ENCODE data around the gene SGIP1. TPM values are rescaled to one million over a fixed set of nuclear protein-coding genes. Genes with fewer than 3 reads are reported as not detected.

The SGIP1 gene
- total RNA-seq, 6 experiments from 2014 or later: 0.09 to 1.3 (median 1.1) TPM; not detected in 1

DNA sequence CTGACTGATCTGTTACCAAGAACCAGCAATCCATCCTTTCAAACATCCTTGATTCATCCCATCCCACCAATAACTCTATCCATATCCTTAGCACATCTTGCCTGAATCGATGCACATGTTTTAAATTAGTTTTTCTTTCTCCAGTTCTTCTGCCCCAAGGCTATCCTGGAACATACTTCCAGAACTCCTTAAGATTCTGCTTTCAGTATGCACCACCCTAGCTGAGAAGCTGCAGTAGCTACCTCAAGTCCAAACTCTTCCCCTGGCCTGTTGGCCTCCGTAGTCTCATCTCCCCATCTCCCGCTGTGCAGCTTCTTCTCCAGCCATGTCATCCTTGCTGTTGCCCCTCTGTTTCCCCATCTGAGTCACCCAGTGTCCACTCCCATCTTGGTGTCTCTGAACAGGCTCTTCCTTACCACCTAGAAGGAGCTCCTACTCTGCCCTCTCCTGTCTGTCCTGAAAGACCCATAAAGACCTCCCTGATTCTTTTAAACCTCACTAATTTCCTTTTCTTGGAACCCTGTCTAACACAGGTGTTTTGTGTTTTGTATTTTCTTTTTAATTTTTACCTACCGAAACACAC, 108.0 kb downstream of the SGIP1 start:
- 86% methylated on average over 4 of the region's 4 CpGs for WGBS (ENCODE audit: insufficient coverage, low coverage, low lambda C conversion rate, missing lambda C conversion rate)
- Histone ChIP-seq H3K27ac (no peak overlapping the region), H3K4me1 (no peaks in the 10 kb centered on the region), H3K4me3 (no peak overlapping the region), H3K36me3 (no peaks in the 10 kb centered on the region), H3K27me3 (no peaks in the 10 kb centered on the region), H3K9me3 (no peaks in the 10 kb centered on the region)
- no peak for DNase-seq
- no peak for ATAC-seq
- intact Hi-C loops (cut with DNase I): loop anchor here in 1 of 2 donors (10.0 kb wide), 1 partner anchor 387 kb away; no protein-coding TSS in a partner anchor
- TF ChIP-seq, protein P1, sequence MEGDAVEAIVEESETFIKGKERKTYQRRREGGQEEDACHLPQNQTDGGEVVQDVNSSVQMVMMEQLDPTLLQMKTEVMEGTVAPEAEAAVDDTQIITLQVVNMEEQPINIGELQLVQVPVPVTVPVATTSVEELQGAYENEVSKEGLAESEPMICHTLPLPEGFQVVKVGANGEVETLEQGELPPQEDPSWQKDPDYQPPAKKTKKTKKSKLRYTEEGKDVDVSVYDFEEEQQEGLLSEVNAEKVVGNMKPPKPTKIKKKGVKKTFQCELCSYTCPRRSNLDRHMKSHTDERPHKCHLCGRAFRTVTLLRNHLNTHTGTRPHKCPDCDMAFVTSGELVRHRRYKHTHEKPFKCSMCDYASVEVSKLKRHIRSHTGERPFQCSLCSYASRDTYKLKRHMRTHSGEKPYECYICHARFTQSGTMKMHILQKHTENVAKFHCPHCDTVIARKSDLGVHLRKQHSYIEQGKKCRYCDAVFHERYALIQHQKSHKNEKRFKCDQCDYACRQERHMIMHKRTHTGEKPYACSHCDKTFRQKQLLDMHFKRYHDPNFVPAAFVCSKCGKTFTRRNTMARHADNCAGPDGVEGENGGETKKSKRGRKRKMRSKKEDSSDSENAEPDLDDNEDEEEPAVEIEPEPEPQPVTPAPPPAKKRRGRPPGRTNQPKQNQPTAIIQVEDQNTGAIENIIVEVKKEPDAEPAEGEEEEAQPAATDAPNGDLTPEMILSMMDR (IDR thresholded peaks at IDR 0.05): no peak
- TF ChIP-seq POLR2A (IDR thresholded peaks at IDR 0.05): no peak

DNA sequence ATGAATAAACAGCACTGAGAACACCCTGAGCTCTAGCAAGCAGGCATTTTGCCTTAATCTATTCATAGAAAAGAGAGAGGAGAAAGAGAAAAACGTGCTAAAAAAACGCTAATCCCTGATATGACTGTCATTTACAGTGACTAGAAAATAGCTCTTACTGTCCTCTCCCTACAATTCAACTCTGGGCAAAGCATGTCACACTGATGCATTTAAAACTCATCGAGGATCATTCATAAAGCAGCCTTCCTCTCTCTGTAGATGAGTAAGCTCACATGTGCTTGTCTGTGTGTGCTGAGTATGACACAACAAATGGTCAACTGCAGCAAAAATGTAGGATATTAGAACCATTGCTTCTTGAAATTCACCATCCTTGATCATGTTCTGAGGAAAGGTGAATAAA, 109.0 kb downstream of the SGIP1 start:
- no peak for ATAC-seq
- DNase-seq: no peak
- no peak for TF ChIP-seq POLR2A (IDR thresholded peaks at IDR 0.05)
- TF ChIP-seq, protein P1 (IDR thresholded peaks at IDR 0.05): no peak
- Histone ChIP-seq H3K4me1 (no peaks in the 10 kb centered on the region), H3K9me3 (no peaks in the 10 kb centered on the region), H3K27ac (no peak overlapping the region), H3K27me3 (no peaks in the 10 kb centered on the region), H3K4me3 (no peak overlapping the region), H3K36me3 (no peaks in the 10 kb centered on the region)
- intact Hi-C loops (cut with DNase I): loop anchor here in 1 of 2 donors (10.0 kb wide), 1 partner anchor 388 kb away; no protein-coding TSS in a partner anchor
- 42% methylated on average over 3 of the region's 3 CpGs for WGBS (ENCODE audit: insufficient coverage, low coverage, low lambda C conversion rate, missing lambda C conversion rate)

DNA sequence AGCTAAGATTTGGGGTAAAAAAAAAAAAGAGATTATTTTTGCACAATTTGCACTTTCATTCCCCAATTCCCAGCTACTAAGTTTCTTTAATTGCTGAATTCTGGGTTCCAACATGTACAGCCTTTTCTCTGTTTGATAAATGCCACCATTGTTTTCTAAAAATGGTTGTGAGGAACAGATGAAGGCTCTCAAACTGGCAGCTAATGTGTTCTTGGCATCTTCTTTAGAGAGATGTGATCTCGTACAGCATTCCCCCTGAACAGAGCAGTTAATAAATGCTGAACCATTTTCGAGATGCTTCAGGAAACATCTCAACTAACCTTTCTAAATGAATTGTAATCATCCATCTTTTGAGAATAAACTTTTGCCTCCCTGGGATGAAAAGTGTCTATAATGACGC, 110.4 kb downstream of the SGIP1 start:
- ATAC-seq (no peak), DNase-seq (no peak)
- intact Hi-C loops (cut with DNase I): loop anchor here in 1 of 2 donors (10.0 kb wide), 1 partner anchor 390 kb away; no protein-coding TSS in a partner anchor
- no peak for TF ChIP-seq POLR2A (IDR thresholded peaks at IDR 0.05)
- TF ChIP-seq, protein P1 (IDR thresholded peaks at IDR 0.05): no peak
- H3K9me3 ChIP-seq: no peaks in the 10 kb centered on the region
- WGBS (ENCODE audit: insufficient coverage, low coverage, low lambda C conversion rate, missing lambda C conversion rate): 70% methylated on average over 3 of the region's 3 CpGs
- H3K27ac ChIP-seq: no peak overlapping the region
- H3K36me3 ChIP-seq: no peaks in the 10 kb centered on the region
- no peak overlapping the region for H3K4me3 ChIP-seq
- no peaks in the 10 kb centered on the region for H3K4me1 ChIP-seq
- no peaks in the 10 kb centered on the region for H3K27me3 ChIP-seq

DNA sequence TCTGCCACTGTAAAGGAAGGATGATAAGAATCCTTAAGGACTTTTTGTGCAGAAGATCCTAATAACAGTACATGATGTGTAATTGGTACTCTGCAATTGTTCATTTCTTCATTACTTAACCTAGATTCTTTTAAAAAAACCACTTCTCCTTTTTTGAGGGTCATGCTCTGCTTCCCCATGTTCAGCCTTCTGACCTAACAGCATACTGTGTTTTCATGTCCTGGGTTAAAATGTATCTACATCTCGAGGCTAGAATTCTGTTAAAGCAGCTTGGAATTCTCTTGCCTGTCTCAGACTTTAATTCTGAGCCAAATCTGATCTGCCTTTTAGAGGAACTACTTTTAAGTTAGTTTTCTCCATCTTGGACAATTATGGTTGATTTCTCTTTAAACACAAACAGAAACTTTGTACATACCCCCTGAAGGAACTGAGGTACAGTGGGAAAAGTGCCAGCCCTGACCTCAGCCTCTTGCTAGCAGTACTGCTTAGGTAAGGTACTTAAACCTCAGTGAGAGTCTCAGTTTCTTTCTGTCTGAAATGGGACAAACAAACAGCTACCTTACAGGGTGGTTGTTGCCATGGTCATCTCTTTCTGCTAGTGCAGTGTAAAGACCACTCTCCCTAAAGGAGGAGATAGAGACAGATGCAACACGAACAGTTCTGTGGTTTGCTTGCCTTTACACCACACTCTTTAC, 115.1 kb downstream of the SGIP1 start:
- intact Hi-C loops (cut with DNase I): loop anchor here in 1 of 2 donors (10.0 kb wide), 1 partner anchor 394 kb away; no protein-coding TSS in a partner anchor
- no peaks in the 10 kb centered on the region for H3K4me1 ChIP-seq
- TF ChIP-seq POLR2A (IDR thresholded peaks at IDR 0.05): no peak
- TF ChIP-seq, protein P1 (IDR thresholded peaks at IDR 0.05): no peak
- H3K27ac ChIP-seq: no peak overlapping the region
- H3K4me3 ChIP-seq: no peak overlapping the region
- no peaks in the 10 kb centered on the region for H3K27me3 ChIP-seq
- H3K36me3 ChIP-seq: no peaks in the 10 kb centered on the region
- ATAC-seq (peak in 2 of 4 donors; percentile 17 to 29), DNase-seq (no peak)
- WGBS (ENCODE audit: insufficient coverage, low coverage, low lambda C conversion rate, missing lambda C conversion rate): 35% methylated on average over 2 of the region's 2 CpGs
- H3K9me3 ChIP-seq: no peaks in the 10 kb centered on the region
